NB4 (cell line): ENCODE results near the gene DOCK2.

ENCODE experiments used
- DNase-seq: peaks from one replicate; pipeline ENCODE4 v3.0.0; 2010; ENCODE audit warnings: low read depth
- H3K4me3 ChIP-seq: one replicate; pipeline ENCODE4 v1.5.1; 2011; ENCODE audit warnings: mild to moderate bottlenecking, low read depth, low read length, moderate library complexity
- CTCF ChIP-seq: IDR thresholded peaks from one replicate; pipeline ENCODE4 v1.5.1; 2012; ENCODE audit warnings: low read depth, low read length
- MAX ChIP-seq: IDR thresholded peaks from 2 replicates; pipeline ENCODE4 v1.6.1; 2011; ENCODE audit warnings: low read depth, low read length
- MYC ChIP-seq: IDR thresholded peaks from 2 replicates; pipeline ENCODE4 v1.6.1; 2011; ENCODE audit warnings: low read depth, low read length
- POLR2A ChIP-seq: IDR thresholded peaks from 2 replicates; pipeline ENCODE4 v1.6.1; 2011; ENCODE audit warnings: mild to moderate bottlenecking; ENCODE audit not compliant: insufficient read length; ENCODE audit errors: extremely low read depth

The DOCK2 gene

GRCh38 chr5:169812786-169813185 lies 175.7 kb downstream of the DOCK2 start:
- no peak for DNase-seq
- H3K4me3 ChIP-seq: no peak overlapping the region
- TF ChIP-seq MAX (no peak), POLR2A (no peak), MYC (no peak), CTCF (no peak)

GRCh38 chr5:169814045-169814444 lies 177.0 kb downstream of the DOCK2 start:
- TF ChIP-seq MAX (no peak), MYC (no peak), POLR2A (no peak), CTCF (no peak)
- H3K4me3 ChIP-seq: no peak overlapping the region
- no peak for DNase-seq

DNA sequence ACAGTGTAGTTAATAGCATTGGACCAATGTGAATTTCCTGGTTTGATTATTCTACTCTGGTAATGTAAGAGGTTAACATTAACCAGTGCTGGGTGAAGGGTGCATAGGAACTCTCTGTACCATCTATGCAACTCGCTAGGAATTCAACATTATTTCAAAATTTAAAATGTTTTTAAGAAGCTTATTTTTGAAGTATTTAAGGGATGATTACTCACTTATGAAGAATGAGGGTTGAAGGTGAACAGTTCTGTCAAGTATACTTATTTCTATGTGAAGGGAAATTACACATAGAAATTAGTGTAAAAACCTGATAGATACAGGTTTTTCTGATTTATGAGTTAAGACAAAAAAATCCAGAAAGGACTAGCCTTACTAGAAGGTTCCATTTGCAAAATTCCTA lies 177.4 kb downstream of the DOCK2 start:
- no peak overlapping the region for H3K4me3 ChIP-seq
- DNase-seq: no peak
- TF ChIP-seq MAX (no peak), MYC (no peak), POLR2A (no peak), CTCF (no peak)

- no peak overlapping the region for H3K4me3 ChIP-seq
- TF ChIP-seq MAX (no peak), MYC (no peak), POLR2A (no peak), CTCF (no peak)
- DNase-seq: no peak
These were observed 180.0 kb downstream of the DOCK2 start for GRCh38 chr5:169817031-169817430.

DNA sequence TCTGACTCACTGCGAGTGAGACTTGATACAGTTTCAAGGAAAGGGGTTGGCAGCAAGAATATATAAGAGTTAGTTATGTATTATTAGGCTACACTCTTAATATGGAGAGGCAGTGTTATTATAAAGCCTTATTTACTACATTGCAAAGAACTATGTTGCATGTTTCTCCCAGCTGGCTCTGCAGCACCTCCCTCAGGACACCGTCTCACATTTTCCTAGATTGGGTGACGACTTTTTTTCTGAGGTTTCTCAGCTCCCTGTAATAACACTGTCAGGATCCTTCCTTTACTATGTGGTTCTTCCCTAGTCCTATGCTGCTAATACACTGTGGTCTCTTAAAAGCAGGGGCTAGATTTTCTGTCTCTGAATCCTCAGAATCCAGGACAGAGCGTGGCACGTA lies 189.5 kb downstream of the DOCK2 start:
- H3K4me3 ChIP-seq: no peak overlapping the region
- peak; percentile 27 for DNase-seq
- TF ChIP-seq POLR2A (no peak), MYC (no peak), CTCF (no peak), MAX (no peak)

DNA sequence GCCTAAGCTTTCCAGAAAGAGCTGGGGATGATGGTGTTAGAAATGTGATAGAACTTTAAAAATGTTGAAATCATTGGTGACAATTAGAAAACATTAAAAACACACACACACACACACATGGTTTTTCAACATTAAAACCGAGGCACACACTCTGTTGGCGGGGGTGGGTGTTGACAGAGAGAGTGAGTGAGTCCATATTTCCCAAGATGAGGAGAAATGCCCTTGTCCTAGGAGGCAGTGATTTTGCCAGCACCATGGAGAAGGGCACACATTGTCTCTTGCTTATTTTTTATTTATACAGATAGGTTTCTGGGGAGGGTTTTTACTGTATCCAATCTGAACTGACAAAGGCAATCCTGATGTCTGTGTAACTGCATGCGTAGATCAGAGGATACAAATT lies 190.7 kb downstream of the DOCK2 start:
- DNase-seq: no peak
- TF ChIP-seq MAX (no peak), CTCF (no peak), POLR2A (no peak), MYC (no peak)
- H3K4me3 ChIP-seq: no peak overlapping the region
